ENCODE measurements around the gene ASB18.

Gene ASB18

GRCh38 chr2:236163471-236164200, 100.6 kb downstream of the ASB18 start:
- DNase-seq, result no peak

GRCh38 chr2:236162882-236163470, 101.2 kb downstream of the ASB18 start:
- DNase-seq, result peak; percentile 27

DNA sequence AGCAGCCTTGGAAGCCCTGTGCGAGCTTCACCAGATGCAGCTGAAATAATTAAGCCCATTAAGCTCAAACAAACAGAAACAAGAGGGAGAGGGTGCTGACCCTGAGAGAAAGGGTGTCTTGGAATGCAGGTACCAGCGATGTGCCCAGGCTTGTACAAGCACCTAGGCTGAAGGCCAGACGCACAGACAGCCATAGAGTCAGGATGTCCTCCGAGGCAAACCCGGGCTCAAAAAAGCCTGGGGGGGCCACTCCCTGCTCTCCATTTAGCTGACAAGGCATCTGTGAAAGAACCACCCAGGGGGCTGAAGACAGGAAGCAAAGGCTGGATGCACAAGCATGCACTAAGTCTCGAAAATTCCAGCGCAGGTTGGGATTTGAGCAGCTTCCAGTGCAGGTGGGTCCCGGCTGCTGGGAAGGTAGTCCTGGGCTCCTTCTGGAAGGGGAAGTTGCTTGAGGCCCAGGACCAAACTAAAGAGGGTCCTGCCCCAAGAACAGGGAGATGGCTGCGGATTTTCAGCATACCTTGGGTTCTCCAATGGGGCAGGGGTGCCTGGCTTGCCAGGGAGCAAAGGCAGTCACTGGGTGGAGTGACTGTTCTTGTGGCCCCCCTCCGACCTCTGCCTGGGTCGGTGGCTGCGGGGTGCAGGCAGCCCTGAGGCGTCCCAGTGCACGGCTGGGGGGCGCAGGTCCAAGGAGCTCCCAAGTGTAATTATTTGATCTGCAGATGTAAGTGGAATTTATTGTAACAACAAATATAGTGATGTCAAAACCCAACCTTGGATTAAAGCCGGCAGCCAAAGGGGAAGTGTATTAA, 102.0 kb downstream of the ASB18 start:
- no peak for DNase-seq

- no peak for DNase-seq
Observed at GRCh38 chr2:236161531-236161930, 102.7 kb downstream of the ASB18 start.

DNA sequence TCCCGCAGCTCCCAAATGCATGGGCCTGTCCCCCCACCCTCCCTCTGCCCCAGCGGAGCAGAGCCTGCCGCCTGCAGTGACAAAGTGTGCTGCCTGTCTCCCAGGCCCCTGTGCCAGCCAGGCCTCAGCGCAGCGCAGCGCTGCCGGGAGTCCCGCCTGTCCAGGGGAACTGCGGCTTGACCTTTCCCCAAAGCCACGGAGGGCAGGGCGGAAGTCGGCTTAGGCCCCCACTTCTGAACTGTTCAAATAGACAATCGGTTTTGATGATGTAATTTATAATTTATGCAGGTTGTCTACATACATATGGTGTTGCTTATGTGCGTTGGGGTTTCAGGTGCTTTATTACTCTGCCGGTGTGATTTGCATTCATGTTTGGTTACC, 103.1 kb downstream of the ASB18 start:
- DNase-seq, result no peak

DNA sequence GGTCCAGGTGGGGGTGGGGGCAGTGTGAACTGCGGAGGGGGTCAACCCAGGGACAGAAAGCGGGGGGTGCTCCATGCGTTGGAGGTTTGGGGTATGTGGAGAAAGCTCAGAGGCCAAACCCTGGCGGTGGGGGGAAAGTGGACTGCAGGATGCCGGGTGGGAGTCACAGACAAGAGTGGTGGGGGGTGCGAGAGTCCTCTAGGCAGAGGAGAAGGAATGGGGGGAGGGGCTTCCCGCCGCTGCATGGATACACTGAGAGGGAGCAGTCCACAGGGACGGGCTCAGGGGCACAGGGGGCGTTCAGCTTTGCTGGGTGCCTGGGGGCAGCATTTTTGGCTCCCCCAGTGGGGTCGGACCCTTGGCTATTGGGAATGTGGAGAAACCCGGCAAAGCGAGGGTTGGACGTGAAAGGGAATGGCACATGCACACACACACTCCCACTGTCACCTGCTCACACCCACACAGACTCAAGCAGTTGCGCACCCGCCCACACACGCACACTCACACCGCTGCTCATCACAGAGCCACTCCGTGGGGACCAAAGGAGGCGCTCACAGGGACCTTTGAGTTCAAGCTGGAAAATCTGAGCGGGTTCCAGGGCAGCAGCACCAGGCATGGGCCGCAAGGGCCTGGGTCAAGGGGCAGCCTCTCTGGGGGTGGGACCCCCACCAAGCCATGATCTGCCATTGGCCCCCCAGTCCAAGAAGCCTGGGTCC, 103.7 kb downstream of the ASB18 start:
- DNase-seq, result no peak

DNA sequence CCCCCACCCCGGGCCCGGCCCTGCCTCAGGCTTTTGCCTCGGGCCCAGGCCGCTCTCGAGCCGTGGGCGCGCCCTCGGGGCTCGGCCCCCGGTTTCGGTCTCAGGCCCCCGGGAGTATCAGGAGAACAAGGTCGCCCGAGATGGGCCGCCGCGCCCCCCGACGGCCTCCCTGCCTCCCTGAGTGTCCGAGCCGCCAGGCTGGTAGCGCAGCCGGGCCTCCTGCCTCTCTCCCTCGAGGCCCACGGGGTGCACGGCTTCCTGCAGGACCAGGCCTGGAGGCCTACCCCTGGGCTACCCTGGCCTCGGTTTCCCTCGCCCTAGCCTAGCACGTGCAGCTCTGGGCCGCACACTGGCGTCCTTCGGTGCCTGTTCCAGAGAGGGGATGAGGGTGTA, 104.4 kb downstream of the ASB18 start:
- DNase-seq, result no peak

DNA sequence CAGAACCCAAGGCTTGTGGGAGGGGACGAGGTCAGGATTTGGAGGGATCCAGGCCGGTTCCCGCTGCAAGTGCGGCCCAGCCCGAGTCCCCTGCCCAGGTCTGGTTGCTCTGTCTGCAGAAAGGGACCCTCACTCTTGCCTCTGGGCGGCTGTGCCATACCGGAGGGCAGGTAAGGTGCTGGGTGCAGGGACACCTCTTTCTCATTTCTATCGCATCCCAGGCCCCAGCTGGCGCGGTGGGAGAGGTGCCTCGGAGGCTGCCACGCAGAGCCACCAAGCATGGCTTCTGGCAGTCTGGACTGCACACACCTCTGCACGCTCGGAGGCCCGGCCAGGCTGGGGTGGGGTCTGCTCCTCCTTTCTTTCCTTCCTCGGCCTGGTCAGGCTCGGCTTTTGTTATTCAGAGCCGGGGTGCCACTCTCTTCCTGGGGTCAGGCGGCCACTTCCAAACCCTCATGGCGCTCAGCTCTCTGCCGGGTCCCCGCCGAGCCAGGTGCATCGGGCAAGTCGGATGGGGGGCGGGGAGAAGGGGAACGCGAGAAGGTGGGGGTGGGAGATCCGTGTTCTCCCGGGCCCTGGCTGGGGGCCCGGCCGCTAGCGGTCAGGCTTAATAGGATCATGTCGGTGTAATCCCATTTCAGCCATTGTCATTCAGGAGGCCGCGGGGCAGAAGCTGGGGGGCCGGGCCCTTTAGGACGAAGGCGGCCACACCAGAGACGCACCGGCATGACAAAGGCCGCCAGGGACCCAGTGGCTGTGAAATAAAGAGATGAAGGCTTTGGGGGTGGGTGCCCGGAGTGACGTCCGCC, 105.0 kb downstream of the ASB18 start:
- peak; percentile 29 for DNase-seq

- DNase-seq, result no peak
Observed at GRCh38 chr2:236157815-236158498, 106.2 kb downstream of the ASB18 start.

DNA sequence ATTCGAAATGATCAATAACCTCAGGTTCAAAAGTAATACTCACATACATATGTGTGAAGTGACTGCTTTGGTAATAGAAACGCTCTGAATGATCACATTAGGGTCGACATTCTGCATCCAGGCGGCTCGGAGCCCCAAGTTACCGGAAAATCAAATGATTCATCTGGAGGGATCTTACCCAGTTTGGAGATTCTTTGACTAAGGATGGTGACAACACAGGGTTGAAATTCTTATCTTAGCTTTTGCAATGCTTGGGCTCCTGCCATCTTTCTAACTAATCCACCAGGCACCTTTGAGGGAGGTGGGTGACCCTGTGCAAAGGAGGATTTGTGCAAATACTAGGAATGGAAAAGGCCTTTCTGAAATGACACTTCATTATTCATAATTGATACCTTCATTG, 106.8 kb downstream of the ASB18 start:
- no peak for DNase-seq

- DNase-seq, result no peak
Observed at GRCh38 chr2:236156860-236157194, 107.4 kb downstream of the ASB18 start.

DNA sequence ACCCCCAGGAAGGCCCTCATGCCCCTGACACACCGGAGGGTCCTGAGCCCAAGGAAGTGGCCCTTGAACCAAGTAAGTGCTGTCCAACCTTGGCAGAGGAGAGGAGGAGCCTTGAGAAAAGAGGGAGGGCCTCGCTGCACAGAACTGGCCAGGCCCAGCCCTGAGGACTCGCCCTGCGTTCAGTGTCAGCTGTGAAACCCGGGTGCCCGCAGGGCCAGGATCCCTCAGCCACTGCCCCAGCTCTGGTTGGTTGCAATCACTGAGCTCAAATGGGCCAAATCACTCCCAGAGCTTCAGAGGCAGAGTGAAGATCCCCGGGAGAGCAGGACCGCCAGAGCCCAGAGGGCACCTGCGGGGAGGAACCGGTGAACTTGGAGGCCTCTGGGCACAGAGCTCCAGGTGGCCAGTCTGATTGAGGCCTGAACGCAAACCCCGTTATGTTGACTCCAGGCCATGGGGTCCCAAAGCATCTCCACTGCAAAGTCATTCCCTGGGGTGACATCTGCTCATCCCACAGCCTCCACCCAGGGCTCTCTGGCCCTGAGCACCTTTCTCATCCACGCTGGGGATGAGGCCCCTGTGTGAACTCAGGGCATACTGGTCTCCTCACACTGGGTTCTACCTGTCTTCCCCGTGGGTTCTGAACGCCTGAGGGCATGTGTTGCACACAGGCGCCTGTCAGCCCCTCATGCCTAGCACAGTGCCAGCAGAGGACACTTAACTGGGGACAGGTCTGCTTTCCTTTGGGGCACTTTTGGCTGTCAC, 107.9 kb downstream of the ASB18 start:
- no peak for DNase-seq

DNA sequence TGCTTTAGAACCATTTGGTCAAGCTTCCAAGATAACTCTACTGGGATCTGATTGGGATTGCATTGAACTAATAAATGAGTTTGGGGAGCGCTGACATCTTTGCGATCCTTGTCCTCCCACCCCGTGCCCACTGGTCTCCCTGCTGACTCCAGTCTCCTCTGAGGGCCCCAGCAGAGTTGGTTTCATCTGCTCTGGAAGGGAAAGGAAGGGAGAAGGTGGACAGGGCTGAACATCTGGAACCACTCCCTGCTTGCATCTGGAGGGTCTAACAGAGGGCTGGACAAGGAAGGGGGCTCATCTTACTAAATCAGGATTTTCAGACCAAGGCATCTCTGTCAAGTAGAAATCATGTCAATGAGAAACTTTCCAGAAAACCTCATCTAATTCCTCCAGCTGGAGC, 108.8 kb downstream of the ASB18 start:
- DNase-seq, result no peak

DNA sequence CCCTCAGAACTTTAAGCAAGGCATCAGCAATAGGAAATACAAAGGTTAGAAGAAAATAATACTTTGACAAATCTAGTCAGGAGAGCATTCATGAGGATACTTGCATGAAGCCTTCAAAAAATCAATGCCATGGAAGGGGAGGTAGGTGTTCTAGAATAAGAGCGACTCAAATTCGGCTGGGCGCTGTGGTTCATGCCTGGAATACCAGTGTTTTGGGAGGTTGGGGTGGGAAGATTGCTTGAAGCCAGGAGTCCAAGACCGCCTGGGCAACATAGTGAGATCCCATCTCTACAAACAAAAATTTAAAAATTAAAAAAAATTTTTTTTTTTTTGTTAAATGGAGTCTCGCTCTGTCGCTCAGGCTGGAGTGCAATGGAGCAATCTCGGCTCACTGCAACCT, 117.8 kb downstream of the ASB18 start:
- DNase-seq, result no peak

DNA sequence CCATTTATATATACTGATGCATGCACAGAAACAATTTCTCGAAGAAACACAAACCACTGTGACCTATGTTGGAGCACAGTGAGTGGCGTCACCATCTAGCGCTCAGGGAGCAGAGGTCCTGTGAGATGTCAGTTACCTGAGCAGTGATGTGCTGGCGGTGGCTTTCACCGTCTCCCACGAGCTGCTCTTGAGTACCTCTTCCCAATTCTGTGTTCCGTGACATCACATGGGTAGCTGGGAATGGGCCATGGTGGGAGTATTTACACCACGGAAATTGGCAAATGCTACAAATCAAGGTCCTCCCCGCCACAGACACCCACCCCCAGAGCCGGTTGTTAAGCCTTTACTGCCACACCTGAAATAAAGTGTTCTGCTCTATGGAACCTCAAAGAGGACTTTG, 120.4 kb downstream of the ASB18 start:
- DNase-seq, result no peak

Data from right kidney (tissue), 1 donor.